Epidermal melanocyte (primary cell): Measurements from ENCODE around the gene SREBF2.

ENCODE experiments used
- DNase-seq: peaks from one replicate; pipeline ENCODE4 v3.0.0; 2011; ENCODE audit warnings: low spot score; ENCODE audit not compliant: insufficient read length

SREBF2 gene

GRCh38 chr22:41920271-41920976 lies 87.5 kb downstream of the SREBF2 start:
- DNase-seq, result no peak

- no peak for DNase-seq
Observed at GRCh38 chr22:41922328-41922727, 89.4 kb downstream of the SREBF2 start.

DNA sequence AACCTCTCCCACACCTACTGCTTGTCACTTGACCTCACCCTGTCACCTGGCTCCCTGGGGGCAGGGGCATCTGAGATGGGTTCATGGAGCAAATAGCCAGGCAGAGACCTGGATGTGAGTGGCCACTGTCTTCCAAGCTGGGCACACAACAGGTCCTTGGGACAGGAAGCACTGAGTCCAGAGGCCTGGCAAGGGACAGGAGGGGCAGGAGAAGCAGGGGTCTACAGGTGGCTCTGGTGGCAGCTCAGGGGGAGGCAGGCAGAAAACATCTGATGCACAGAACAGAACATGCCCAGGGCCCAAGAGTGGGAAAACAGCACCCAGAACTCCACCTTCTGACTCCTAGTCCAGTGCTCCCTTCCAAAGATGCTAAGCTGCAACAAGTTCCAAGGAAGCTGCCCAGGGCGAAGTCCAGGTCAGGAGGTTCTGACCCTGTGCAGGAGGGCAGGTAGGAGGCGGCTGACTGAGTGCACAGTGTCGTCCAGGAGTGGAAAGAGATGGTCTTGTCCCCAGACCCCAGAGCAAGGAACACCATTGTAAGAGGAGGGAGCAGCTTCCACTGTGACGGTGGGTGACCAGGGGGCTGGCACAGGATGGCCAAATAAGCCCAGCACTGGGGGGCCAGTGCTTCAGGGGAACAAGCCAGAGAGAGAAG lies 90.2 kb downstream of the SREBF2 start:
- DNase-seq, result no peak

DNA sequence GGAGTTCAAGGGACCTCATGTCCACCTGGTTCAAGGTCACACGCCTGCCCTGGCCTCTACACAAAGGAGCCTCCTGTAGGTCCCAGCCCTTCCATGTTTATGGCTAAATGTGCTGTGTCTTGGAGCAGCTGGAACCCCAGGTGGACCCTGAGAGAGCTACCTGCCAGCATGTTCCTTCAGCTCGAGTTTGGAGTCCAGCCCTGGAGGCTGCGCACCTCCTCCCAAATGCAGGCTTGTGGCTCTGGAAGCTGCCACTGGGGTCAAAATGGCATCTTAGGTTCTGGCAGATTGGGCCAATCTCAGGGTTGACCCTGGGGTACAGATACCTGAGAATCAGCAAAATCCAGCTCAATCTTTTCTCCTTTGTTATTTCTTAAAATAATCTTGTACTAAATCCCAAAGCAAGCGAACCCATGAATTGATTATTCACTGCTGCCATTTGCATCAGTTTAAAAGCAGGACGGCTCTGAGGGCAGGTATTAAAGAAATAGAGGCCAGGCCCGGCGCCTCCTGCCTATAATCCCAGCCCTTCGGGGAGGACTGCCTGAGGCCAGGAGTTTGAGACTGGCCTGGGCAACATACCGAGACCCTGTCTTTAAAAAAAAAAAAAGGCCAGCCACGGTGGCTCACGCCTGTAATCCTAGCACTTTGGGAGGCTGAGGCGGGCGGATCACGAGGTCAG lies 90.8 kb downstream of the SREBF2 start:
- no peak for DNase-seq

DNA sequence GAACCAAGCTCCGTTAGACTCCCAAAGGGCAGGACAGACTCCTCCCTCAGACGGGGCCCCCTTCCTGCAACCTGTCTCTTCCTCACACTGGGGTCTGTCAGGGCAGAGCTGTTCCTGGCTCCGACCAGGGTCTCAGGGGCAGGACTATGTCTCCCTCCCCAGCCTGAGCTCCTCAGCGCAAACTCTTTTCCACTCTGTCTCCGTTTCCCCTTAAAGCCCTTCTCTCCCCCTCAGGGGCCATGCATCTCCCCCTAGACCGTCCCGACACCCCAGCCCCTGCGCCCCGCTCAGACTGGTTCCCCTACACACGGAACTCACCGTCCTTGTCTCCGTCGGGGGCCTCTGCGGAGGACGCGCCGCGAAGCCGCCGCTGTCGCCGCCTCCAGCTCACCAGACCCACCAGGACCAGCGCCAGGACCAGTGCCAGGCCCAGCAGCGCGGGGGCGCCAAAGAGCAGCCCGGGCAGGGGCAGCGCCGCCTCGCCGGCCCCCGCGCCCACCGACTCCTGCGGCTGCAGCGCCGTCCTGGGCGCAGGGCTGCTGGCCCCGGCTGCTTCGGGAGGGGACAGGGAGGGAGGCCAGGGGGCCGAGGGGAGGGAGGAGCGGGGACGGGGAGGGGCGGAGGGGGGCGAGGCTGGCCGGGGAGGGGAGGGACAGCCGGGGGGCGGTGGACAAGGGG lies 93.0 kb downstream of the SREBF2 start:
- no peak for DNase-seq

GRCh38 chr22:41927813-41928212 lies 94.9 kb downstream of the SREBF2 start:
- no peak for DNase-seq

DNA sequence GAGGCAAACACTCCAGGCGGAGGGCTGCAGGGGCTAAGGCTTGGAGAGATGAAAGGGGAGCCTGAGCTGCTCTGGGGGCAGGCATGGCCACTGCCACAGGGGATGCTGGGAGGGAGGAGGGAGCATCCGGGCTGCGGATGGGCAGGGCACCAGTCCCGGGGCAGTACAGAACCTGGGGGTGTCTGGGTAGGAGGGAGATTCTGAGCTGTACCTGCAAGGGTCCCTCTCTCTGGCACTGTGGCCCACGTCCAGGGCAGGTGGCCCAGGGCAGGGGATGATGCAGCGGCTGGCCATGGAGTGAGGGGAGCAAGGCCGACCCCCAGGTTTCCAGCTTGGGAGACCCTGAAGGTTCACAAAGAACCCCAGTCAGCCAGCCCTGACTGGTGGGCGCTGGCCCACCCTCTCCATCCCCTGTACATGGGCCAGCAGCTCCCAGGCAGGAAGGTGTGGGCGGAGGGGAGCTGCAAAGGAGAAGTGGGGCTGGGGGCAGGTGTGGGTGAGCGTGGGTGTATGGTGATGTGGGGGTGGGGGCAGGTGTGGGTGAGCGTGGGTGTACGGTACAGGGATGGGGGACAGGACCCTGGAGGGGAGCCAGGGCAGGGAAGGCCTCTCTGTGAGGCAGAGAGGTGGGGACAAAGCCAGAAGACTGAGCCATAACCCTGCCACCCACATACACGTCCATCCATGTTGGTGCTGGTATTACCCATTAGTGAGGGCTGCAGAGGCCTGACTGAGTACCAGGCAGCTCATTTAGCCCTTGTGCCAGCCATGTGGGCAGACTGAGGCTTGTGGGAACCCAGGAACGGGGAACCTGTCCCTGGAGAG lies 95.9 kb downstream of the SREBF2 start:
- no peak for DNase-seq

- no peak for DNase-seq
Observed at GRCh38 chr22:41929418-41929810, 96.5 kb downstream of the SREBF2 start.

DNA sequence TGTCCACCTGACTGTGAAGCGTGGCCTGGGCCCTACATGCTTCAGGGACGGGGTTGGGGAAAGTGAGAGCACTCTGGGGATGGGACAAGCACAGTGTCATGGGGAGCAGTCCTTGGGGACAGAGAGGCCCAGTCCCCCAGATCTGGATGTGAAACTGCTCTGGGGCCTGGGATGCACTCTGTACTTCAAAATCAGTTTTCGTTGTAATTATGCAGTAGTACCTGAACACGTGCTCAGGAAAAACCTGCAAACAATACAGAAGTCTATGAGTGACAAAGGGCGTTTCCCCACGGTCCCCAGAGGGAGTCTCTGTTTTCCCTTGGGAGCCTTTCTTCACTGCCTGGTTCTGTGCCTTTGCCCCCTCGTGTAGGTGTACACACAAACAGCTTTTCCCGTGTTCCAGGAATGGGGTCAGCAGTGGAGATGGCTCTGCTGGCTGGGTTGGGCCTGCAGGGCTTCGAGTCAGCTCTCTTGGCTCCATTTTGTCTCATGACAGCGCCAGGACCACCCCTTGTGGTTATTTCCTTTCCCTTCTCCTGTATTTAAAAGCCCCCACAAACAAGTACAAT lies 98.9 kb downstream of the SREBF2 start:
- no peak for DNase-seq

DNA sequence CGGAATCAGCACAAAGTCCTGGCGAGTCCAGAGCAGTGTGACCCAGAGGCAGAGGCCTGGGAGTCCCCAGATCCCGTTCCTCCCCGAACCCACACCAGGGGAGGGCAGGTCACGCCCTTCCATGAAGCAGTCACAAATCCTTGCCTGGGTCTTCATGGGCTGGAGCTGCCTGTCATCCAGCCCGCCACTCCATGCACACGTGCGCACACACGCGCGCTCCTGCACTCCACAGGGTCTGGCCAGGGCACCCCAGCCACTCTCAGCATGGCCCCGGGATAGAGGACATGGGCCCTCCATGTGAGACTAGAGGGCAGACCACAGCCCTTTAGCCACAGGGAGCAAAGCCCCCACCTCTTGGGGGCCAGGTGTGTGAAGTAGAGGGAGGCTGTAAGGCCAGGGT lies 99.4 kb downstream of the SREBF2 start:
- no peak for DNase-seq

DNA sequence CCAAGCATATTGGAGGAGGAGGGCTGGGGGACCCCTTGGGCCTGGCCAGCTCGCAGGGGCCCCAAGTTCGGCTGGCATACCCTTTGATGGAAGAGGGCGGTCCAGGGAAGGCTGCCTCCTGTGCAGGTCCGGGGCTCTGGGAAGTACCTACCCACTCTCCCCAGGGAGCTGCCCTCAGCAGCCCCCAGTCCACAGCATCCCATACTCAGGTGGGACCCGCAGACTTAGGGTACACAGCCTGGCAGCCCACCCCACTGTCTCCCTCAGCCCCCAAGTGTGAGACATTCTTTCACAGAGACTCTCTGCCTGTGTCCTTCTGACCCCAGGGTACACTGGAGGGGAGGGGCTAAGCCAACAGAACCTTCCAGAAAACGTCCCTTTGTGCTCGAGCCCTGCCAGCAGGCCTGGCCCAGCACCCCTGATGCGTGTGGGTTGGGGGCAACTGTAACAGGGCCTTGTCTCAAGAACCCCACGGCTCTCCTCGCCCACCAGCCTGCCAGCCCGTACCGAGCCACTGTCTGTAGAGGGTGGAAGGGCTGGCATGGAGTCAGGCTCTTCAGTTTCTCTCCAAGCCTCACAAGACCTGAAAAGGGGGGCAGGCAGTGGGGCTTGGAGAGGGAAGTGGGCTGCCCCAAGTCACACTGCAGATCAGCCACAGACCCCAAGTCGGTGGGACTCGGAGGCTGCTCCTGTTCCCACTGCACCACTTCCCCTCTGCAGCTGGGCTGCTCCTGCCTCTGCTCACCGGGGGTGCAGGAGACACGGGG lies 100.7 kb downstream of the SREBF2 start:
- no peak for DNase-seq

- no peak for DNase-seq
Observed at GRCh38 chr22:41934284-41935014, 101.5 kb downstream of the SREBF2 start.

DNA sequence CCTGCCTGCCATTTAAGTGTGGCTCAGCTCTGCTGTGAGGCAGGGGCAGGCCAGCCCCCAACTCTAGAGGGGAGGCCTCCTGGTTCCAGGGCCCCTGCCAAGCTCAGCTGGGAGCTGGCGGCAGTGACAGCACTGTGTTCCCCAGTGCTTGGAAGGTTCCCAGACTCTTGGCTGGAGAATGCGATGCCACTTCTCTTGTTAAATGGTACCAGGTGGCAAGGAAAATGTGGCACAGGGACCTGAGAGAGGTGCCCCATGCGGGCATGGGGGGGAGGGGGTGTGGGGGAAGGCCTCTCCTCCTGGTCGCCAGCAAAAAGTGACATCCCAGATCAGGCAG lies 102.1 kb downstream of the SREBF2 start:
- no peak for DNase-seq

GRCh38 chr22:41935509-41935908 lies 102.6 kb downstream of the SREBF2 start:
- no peak for DNase-seq

DNA sequence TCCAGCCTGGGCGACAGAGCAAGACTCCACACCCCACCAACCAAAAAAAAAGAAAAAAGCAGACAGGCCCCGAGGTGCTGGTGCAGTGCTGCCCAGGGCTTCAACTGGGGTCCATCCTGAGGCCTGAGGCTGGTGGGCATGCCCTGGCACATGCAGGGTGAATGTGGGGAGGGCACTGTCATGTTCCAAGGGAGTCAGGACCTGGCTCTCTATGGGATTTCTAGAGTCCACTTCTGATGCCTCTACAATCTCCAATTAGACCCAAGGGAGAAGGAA lies 103.9 kb downstream of the SREBF2 start:
- DNase-seq, result no peak

DNA sequence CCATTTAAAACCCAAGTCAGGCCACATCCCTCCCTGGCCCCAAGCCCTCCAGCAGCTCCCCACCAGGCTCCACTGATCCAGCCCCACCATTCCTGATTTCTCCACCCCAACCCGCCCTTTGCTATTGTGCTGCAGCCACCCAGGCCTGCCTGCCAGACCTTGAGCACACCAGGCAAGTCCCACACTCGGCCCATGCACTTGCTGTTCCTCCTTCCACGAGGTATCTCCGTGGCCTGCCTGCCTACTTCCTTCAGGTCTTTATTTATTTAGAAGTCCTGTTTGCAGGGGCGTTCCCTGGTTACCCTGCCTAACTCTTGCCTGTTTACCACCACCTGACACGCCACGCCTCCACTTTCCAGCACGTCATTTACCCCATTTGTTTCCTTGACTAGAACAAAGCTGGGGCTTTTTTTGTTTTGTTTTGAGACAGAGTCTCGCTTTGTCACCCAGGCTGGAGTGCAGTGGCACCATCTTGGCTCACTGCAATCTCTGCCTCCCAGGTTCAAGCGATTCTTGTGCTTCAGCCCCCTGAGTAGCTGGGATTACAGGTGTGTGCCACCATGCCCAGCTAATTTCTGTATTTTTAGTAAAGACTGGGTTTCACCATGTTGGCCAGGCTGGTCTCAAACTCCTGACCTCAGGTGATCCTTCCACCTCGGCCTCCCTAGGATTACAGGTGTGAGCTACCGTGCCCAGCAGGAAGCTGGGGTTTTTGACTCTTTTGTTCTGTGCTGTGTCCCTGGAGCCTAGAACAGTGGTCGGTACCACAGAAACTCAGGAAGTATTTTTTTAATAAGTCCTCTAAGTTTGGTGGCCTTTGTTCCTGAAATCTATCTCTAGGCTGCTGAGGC lies 107.3 kb downstream of the SREBF2 start:
- DNase-seq, result no peak

DNA sequence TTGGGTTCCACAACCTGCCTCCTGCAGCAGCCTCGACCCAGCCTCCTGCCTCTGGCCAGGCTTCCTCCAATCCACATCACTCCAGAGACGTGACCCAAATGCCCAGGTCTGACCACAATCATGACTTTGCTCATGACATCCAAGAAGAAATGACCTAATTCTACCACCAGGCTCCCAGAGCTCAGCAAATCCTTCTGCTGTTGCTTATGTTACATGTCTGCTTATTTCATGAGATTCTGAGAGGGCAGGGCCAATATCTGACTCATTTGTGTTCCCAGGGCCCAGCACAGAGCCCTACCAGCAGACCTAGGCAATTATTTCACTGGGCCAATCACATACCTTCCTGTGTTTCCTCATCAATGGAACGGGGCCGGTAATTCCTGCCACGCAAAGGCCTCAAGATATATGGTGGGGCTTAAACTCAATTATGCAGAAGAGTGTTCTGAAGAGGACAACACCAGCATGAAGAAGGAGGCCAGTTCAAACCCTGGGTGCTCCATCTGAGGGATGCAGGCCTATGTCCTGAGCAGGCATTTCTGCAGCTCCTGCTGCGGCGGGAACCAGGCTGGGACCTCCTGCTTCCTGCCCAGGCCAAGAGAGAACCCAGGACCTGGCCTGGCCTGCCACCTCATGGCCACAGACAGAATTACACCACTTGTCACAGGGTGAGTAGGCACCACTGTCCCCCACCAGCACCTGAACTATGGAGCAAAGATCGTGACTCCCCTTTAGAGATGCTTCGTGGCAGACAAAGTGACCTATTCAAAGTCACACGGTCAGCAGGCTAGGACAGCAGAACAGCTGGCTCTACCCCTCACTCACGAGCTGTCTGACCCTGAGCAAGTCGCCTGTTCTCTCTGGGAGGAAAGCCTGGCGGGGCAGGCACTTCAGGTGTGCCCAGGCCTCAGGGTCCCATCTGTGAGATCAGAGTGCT lies 108.2 kb downstream of the SREBF2 start:
- DNase-seq, result peak; percentile 85
